Heart left ventricle (tissue), 16 donors: Measurements from ENCODE around the gene KCNJ6. TPM values are rescaled to one million over a fixed set of nuclear protein-coding genes. Genes with fewer than 3 reads are reported as not detected.

Experiments
- ATAC-seq, 4 donors: fragments of 200-7000 bp; cut with Tn5 transposase; one replicate each; pipeline ENCODE4 v1.9.1; 2020 to 2022; ENCODE audit warnings: moderate library complexity in 4 of 4, mild to moderate bottlenecking in 3 of 4, moderate number of reproducible peaks in 1 of 4
- DNase-seq, 5 donors: peaks; one replicate each; pipeline ENCODE4 v3.0.0-alpha.2; 2020
- H3K27ac ChIP-seq, 12 donors: fragments of 200-600 bp; sonication (generic) in 4 of 12; one replicate each; pipeline versions ENCODE4 v1.5.0 to v1.8.0; 2016 to 2022; ENCODE audit warnings: mild to moderate bottlenecking in 2 of 12
- H3K27me3 ChIP-seq, 9 donors: fragments of 200-600 bp; sonication (generic) in 2 of 9; one replicate each; pipeline versions ENCODE4 v1.5.1 to v1.8.0; 2016 to 2022; ENCODE audit warnings: mild to moderate bottlenecking in 3 of 9
- H3K36me3 ChIP-seq, 9 donors: fragments of 200-600 bp; sonication (generic) in 2 of 9; one replicate each; pipeline versions ENCODE4 v1.5.0 to v1.8.0; 2018 to 2022; ENCODE audit warnings: mild to moderate bottlenecking in 2 of 9
- H3K4me1 ChIP-seq, 12 donors: fragments of 200-600 bp; sonication (generic) in 4 of 12; one replicate each; pipeline versions ENCODE4 v1.5.0 to v1.8.0; 2016 to 2022; ENCODE audit warnings: mild to moderate bottlenecking in 3 of 12
- H3K4me3 ChIP-seq, 12 donors: fragments of 200-600 bp; sonication (generic) in 4 of 12; one replicate each; pipeline versions ENCODE4 v1.5.0 to v1.8.0; 2017 to 2022; ENCODE audit warnings: mild to moderate bottlenecking in 9 of 12, moderate library complexity in 4 of 12
- H3K9me3 ChIP-seq, 12 donors: fragments of 200-600 bp; sonication (generic) in 4 of 12; one replicate each; pipeline versions ENCODE4 v1.5.0 to v1.8.0; 2016 to 2022; ENCODE audit warnings: mild to moderate bottlenecking in 1 of 12
- POLR2A ChIP-seq, 2 donors: fragments of 450-650 bp; IDR thresholded peaks; one replicate each; pipeline ENCODE4 v1.6.1; 2017; ENCODE audit warnings: antibody characterized with exemption in 2 of 2, mild to moderate bottlenecking in 2 of 2, moderate library complexity in 2 of 2
- WGBS, 4 donors: extraction: QIAGEN DNeasy Blood & Tissue Kit in 2 of 4; methylation state at CpG; one replicate each; pipeline versions ENCODE4 v1.1.5 to v1.1.7; 2013 to 2018; 5-methylcytosine and 5-hydroxymethylcytosine counted together
- intact Hi-C, 10 donors: fragments of 100-400 bp; cut with DNase I; formaldehyde crosslinking; loops; one replicate each; pipeline versions ENCODE4 v1.11.1 to v1.14.2; 2022
- polyA plus RNA-seq, 2 donors: library from polyadenylated mRNA; stranded (reverse); fragments of 200-250 nt; gene quantifications; one replicate each; pipeline ENCODE4 v1.2.3, GENCODE V29; 2013
- total RNA-seq, 9 donors: library from RNA; depleted of rRNA in 2 of 9; stranded (reverse); fragments of >200 nt in 2 of 9; fragmentation: NEBNext Ultra II Directional in 3 of 9; extraction: Animal tissue kit (Norgen Biotek cat#: 25700) in 3 of 9; gene quantifications; one replicate each; pipeline versions ENCODE4 v1.1.0 to v1.2.4, GENCODE V29; 2016 to 2023
- TF ChIP-seq, protein P1 (sequence below), 12 donors: fragments of 200-600 bp; sonication (generic) in 4 of 12; IDR thresholded peaks; one replicate each; pipeline versions ENCODE4 v1.5.0 to v1.8.0; 2018 to 2022; ENCODE audit warnings: antibody characterized with exemption in 12 of 12, mild to moderate bottlenecking in 5 of 12
- donor health status: ischemic (EF 13 %, LVEDD 7.1; RV severe dilation, severe dysfunction).
- donor health status: healthy with polysubstance abuse.
- donor health status: DM: no; HTN: yes; CAD: no.
- donor health status: DM: no; HTN: no; CAD: no.
- donor health status: ischemic (EF 25% LVEDD 6.9; RV normal size, moderate dysfunction).
- donor health status: ischemic (EF 25% LVEDD 5.7; RV mildly dilated, moderate dysfunction).
- donor health status: healthy.
- donor health status: DM: yes; HTN: yes; CAD: no.
- donor health status: ischemic (EF 35%, LVEDD 5.7; RV mildly dilated, moderate dysfunction).
- donor health status: nonischemic (EF 11% LVEDD 7.7; RV severe dilation, severe dysfunction).
- donor health status: DM: yes; HTN: yes; CAD: no.
- donor health status: PGD.
- donor health status: ischemic (EF 29% LVEDD 5.4; RV normal size, mild dysfunction).
- donor health status: nonischemic (EF 23%, LVEDD 6.1; RV moderate dilation, normal function).

The KCNJ6 gene
- total and polyA plus RNA-seq, 11 donors: not detected

DNA sequence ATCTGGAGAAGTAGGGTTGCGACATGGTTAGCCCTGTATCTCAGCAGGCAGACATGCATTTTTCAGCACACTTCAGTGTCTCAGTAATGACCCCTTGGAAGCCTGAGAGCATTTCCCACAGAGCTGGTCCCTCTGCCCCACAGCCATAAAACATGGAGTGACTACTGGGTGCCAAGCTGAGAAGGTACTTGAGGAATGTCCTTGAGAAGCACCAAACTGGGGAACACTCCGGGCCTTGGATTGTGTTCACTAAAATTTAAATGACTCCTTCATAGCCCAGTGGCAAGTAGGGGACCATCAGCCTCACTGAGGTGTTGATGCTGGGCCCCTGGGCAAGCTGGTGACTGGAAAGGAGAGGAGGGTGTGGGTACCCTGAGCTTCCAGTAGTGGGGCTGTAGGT, 54.7 kb downstream of the KCNJ6 start:
- WGBS, 4 donors: 92 to 100% (median 94%) methylated on average over 1 to 2 of the region's 2 CpGs
- no peak for TF ChIP-seq POLR2A (IDR thresholded peaks at IDR 0.05)
- TF ChIP-seq, protein P1, sequence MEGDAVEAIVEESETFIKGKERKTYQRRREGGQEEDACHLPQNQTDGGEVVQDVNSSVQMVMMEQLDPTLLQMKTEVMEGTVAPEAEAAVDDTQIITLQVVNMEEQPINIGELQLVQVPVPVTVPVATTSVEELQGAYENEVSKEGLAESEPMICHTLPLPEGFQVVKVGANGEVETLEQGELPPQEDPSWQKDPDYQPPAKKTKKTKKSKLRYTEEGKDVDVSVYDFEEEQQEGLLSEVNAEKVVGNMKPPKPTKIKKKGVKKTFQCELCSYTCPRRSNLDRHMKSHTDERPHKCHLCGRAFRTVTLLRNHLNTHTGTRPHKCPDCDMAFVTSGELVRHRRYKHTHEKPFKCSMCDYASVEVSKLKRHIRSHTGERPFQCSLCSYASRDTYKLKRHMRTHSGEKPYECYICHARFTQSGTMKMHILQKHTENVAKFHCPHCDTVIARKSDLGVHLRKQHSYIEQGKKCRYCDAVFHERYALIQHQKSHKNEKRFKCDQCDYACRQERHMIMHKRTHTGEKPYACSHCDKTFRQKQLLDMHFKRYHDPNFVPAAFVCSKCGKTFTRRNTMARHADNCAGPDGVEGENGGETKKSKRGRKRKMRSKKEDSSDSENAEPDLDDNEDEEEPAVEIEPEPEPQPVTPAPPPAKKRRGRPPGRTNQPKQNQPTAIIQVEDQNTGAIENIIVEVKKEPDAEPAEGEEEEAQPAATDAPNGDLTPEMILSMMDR (IDR thresholded peaks at IDR 0.05): no peak

DNA sequence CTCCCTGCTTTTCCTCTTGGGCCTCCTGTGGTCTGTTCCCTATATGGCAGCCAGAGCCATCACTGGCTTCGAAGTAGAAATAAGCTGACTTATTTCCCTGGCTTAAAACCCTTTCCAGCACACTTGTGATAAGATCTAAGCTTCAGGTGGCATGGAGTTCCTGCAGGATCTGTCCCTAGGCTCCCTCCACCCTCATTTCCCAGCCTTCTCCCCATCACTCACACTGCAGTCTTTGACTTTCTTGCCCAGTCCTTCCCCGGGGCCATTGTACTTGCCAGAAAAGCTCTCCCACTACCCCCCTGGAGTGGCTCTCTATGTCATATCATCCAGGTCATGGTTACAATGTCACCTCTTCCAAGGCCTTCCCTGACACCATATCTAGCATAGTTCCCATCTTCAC, 55.8 kb downstream of the KCNJ6 start:
- peaks cover 0 to 6% (median 0%) of the 10 kb centered on the region in 12 donors for H3K9me3 ChIP-seq
- H3K27me3 ChIP-seq: no peaks in the 10 kb centered on the region
- intact Hi-C loops: no loop called here
- 58 to 92% (median 79%) methylated on average over 2 of the region's 2 CpGs for WGBS, 4 donors
- ATAC-seq (no peak), DNase-seq (no peak)
- H3K4me3 ChIP-seq: no peak overlapping the region
- no peaks in the 10 kb centered on the region for H3K36me3 ChIP-seq
- peaks cover 0 to 21% (median 0%) of the 10 kb centered on the region in 12 donors for H3K4me1 ChIP-seq
- H3K27ac ChIP-seq: no peak overlapping the region
- TF ChIP-seq, protein P1 (IDR thresholded peaks at IDR 0.05): no peak
- TF ChIP-seq POLR2A (IDR thresholded peaks at IDR 0.05): no peak

More for the DNA sequence above, 54.7 kb downstream of the KCNJ6 start:
- H3K4me3 ChIP-seq: no peak overlapping the region
- peaks cover 0 to 31% (median 0%) of the 10 kb centered on the region in 12 donors for H3K4me1 ChIP-seq
- no peak for ATAC-seq
- no peak overlapping the region for H3K27ac ChIP-seq
- no peaks in the 10 kb centered on the region for H3K36me3 ChIP-seq
- H3K9me3 ChIP-seq: peaks cover 0 to 6% (median 0%) of the 10 kb centered on the region in 12 donors
- H3K27me3 ChIP-seq: no peaks in the 10 kb centered on the region
- intact Hi-C loops: no loop called here
- DNase-seq: no peak

DNA sequence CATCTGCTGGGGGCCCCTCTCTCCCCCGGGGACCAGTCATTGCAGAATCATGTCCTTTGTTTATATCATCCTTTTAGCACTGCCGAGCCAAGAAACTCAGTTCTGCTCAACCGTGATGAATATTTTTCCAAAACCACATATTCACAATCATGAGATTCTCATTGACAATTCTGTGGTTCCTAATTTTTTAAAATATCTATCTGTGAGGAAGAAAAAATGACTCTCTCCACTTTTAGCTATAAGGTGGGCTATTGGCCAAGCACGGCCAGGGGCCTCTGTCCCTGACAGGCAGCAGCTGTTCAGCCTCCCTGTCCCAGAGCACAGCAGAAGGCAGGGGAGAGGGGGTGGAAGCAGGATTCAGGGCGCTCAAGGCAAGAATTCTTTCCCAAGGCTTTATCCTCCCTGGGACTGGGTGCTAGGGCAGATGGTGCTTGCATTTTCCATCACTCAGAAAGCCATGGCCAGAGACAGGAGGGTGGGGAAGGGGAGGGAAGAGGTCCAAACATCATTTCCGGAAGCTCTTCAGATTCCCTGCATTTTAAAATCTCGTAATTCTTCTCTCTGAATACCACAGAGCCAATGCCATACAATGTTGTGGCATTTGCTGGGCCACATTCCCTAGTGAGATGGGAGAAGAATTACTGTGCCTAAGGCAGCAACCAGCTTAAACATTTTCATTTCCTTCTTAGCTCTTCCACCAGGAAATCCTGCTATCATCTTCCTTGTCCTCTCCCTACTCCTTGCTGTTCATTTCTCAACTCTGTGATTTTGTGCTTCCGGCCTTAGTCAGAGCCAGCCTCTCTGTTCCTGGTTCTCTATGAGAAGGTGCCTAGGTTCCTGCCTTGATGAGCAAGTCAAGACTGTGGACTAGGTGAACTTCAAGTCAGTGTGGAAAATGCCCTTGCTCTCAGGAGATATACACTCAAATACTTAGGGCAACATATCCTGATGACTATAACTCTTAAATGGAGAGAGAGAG, 60.3 kb downstream of the KCNJ6 start:
- H3K4me1 ChIP-seq: no peaks in the 10 kb centered on the region
- DNase-seq (no peak), ATAC-seq (no peak)
- no peak overlapping the region for H3K4me3 ChIP-seq
- WGBS, 4 donors: 38 to 54% (median 48%) methylated on average over 8 of the region's 8 CpGs
- no peaks in the 10 kb centered on the region for H3K27me3 ChIP-seq
- H3K9me3 ChIP-seq: peaks cover 0 to 30% (median 6%) of the 10 kb centered on the region in 12 donors
- intact Hi-C loops: no loop called here
- H3K27ac ChIP-seq: no peak overlapping the region
- H3K36me3 ChIP-seq: no peaks in the 10 kb centered on the region
- TF ChIP-seq, protein P1 (IDR thresholded peaks at IDR 0.05): no peak
- no peak for TF ChIP-seq POLR2A (IDR thresholded peaks at IDR 0.05)

DNA sequence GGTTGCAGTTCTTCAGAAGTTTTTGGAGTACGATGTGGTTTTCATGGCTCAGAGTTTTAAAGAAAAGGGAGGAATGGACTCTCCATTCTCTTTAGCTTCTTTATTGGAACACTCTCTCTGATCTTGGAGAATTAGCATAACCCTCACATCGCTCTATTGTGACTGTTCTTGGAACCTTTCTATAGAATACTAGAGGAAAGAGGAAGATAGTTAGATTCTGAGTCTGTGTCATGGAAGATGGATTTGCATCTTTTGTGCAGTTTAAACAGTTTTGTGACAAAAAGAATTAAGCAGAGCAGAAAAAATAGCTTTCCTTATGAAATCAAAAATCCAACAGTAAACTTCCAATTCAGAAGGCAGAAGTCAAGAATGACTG, 61.0 kb downstream of the KCNJ6 start:
- WGBS, 4 donors: 73 to 89% (median 83%) methylated on average over 2 of the region's 2 CpGs
- no peaks in the 10 kb centered on the region for H3K27me3 ChIP-seq
- ATAC-seq (no peak), DNase-seq (no peak)
- H3K36me3 ChIP-seq: no peaks in the 10 kb centered on the region
- H3K9me3 ChIP-seq: peaks cover 0 to 30% (median 6%) of the 10 kb centered on the region in 12 donors
- H3K27ac ChIP-seq: no peak overlapping the region
- H3K4me1 ChIP-seq: no peaks in the 10 kb centered on the region
- TF ChIP-seq, protein P1 (IDR thresholded peaks at IDR 0.05): no peak
- TF ChIP-seq POLR2A (IDR thresholded peaks at IDR 0.05): no peak
- intact Hi-C loops: no loop called here
- H3K4me3 ChIP-seq: no peak overlapping the region
